Trophoblast cell (in vitro differentiated cells and primary cell): ENCODE results near the gene USP43.

Experiments
- DNase-seq, 2 donors: peaks; one replicate each; pipeline ENCODE4 v3.0.0-alpha.2; 2016
- H2AFZ ChIP-seq: 2 replicates; pipeline ENCODE4 v1.6.1; 2013; ENCODE audit warnings: low read length, moderate library complexity, mild to moderate bottlenecking; ENCODE audit not compliant: insufficient read depth, poor library complexity
- H2AK5ac ChIP-seq: 2 replicates; pipeline ENCODE4 v1.6.1; 2013; ENCODE audit warnings: mild to moderate bottlenecking, low read length
- H2BK120ac ChIP-seq: 2 replicates; pipeline ENCODE4 v1.6.1; 2013; ENCODE audit warnings: low read length, mild to moderate bottlenecking, moderate library complexity; ENCODE audit not compliant: insufficient read depth, poor library complexity
- H2BK12ac ChIP-seq: 2 replicates; pipeline ENCODE4 v1.6.1; 2013; ENCODE audit warnings: mild to moderate bottlenecking, low read length, moderate library complexity
- H2BK5ac ChIP-seq: 2 replicates; pipeline ENCODE4 v1.6.1; 2013; ENCODE audit warnings: low read length, low read depth, moderate library complexity, mild to moderate bottlenecking; ENCODE audit not compliant: poor library complexity
- H3K14ac ChIP-seq: 2 replicates; pipeline ENCODE4 v1.6.1; 2013; ENCODE audit warnings: mild to moderate bottlenecking, low read length
- H3K18ac ChIP-seq: 2 replicates; pipeline ENCODE4 v1.6.1; 2013; ENCODE audit warnings: mild to moderate bottlenecking, low read length
- H3K23ac ChIP-seq: 2 replicates; pipeline ENCODE4 v1.6.1; 2013; ENCODE audit warnings: low read length
- H3K27ac ChIP-seq: 2 replicates; pipeline ENCODE4 v1.5.1; 2013; ENCODE audit warnings: low read depth, mild to moderate bottlenecking, inconsistent platforms, low read length, moderate library complexity
- H3K27me3 ChIP-seq: 2 replicates; pipeline ENCODE4 v1.6.1; 2013; ENCODE audit warnings: inconsistent platforms, mild to moderate bottlenecking, low read length, moderate library complexity; ENCODE audit not compliant: insufficient read depth
- H3K36me3 ChIP-seq, 2 experiments: 1 replicate in 1 of 2; 2 replicates in 1 of 2; pipeline ENCODE4 v1.6.1; 2013; ENCODE audit warnings: low read length in 2 of 2, mild to moderate bottlenecking in 2 of 2, moderate library complexity in 1 of 2; ENCODE audit not compliant: insufficient read depth in 2 of 2, control insufficient read depth in 1 of 2
- H3K4ac ChIP-seq: 2 replicates; pipeline ENCODE4 v1.6.1; 2013; ENCODE audit warnings: low read depth, mild to moderate bottlenecking, low read length, moderate library complexity
- H3K4me1 ChIP-seq, 2 experiments: 1 replicate in 1 of 2; 2 replicates in 1 of 2; pipeline ENCODE4 v1.6.1; 2013; ENCODE audit warnings: low read length in 2 of 2, mild to moderate bottlenecking in 2 of 2, moderate library complexity in 1 of 2; ENCODE audit not compliant: insufficient read depth in 2 of 2, control insufficient read depth in 1 of 2
- H3K4me2 ChIP-seq: 2 replicates; pipeline ENCODE4 v1.6.1; 2013; ENCODE audit warnings: inconsistent platforms, mild to moderate bottlenecking, low read length, moderate library complexity
- H3K4me3 ChIP-seq: 2 replicates; pipeline ENCODE4 v1.5.1; 2013; ENCODE audit warnings: mild to moderate bottlenecking, low read depth, low read length, inconsistent platforms
- H3K79me1 ChIP-seq: one replicate; pipeline ENCODE4 v1.6.1; 2013; ENCODE audit warnings: low read length
- H3K79me2 ChIP-seq: 2 replicates; pipeline ENCODE4 v1.6.1; 2013; ENCODE audit warnings: low read length, mild to moderate bottlenecking; ENCODE audit not compliant: control insufficient read depth, insufficient read depth, poor library complexity
- H3K9ac ChIP-seq: 2 replicates; pipeline ENCODE4 v1.6.1; 2013; ENCODE audit warnings: mild to moderate bottlenecking, low read length
- H3K9me3 ChIP-seq: 2 replicates; pipeline ENCODE4 v1.6.1; 2013; ENCODE audit warnings: low read depth, mild to moderate bottlenecking, control low read depth, inconsistent platforms, low read length; ENCODE audit not compliant: insufficient read depth
- H4K12ac ChIP-seq: 2 replicates; pipeline ENCODE4 v1.6.1; 2013; ENCODE audit warnings: low read depth, mild to moderate bottlenecking, low read length, moderate library complexity
- H4K8ac ChIP-seq: 2 replicates; pipeline ENCODE4 v1.6.1; 2013; ENCODE audit warnings: low read depth, mild to moderate bottlenecking, low read length, moderate library complexity
- H4K91ac ChIP-seq: one replicate; pipeline ENCODE4 v1.6.1; 2013; ENCODE audit warnings: low read depth, mild to moderate bottlenecking, low read length, moderate library complexity
- WGBS: extraction: QIAGEN DNeasy Blood & Tissue Kit; methylation state at CpG from one replicate; pipeline ENCODE4 v1.1.7; 2013; ENCODE audit warnings: missing lambda C conversion rate; ENCODE audit not compliant: insufficient read length, insufficient coverage; ENCODE audit errors: extremely low coverage; 5-methylcytosine and 5-hydroxymethylcytosine counted together

Gene USP43

DNA sequence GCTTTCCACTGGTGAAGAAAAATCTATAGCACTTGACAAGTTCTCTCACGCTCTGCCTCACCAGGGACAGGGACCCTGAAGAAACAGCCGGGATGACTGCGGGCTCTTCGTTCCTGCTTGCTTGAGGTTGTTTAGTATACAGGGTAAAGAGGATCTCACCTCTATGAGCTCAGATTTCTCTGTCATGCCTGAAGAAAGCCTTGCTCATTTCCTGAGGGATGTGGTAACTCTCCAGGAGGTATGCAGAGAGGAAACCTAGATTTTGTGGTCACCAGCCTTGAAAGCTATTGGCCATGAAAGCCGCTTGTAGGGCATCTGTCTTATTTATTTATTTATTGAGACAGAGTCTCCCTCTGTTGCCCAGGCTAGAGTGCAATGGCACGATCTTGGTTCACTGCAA is 23.2 kb downstream of the USP43 start:
- H2AFZ ChIP-seq, result no peak overlapping the region

DNA sequence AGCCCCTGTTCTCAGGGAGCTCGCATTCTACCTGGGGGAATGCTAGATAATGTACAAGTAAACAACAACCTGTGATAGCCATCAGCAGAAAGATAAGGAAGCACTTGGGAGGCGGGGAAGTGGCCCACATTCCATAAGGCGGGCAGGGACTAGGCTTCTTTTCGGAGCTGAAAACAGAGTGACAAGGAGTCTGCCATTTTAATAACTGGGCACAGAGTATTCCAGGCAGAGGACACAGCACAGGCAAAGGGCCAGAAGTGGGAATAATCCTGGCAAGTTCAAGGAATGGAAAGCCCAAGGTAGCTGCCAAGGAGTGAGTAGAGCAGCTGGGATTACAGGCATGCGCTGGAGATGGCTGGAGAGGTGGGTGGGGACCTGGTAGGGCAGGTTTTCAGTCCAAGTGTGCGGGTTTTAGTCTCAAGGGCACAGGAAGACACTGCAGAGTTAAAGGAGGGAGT is 24.3 kb downstream of the USP43 start:
- Histone ChIP-seq H3K23ac (no peak overlapping the region), H3K4me2 (peak overlapping the region; percentile 57), H3K4ac (no peak overlapping the region), H2AFZ (peak overlapping the region; percentile 39), H2BK5ac (peak overlapping the region; percentile 93), H3K79me1 (peaks cover 29% of the 10 kb centered on the region), H3K9me3 (no peaks in the 10 kb centered on the region), H3K9ac (no peak overlapping the region), H3K14ac (peak overlapping the region; percentile 55), H4K91ac (peak overlapping the region; percentile 33), H3K4me1 (peaks cover 25 to 39% of the 10 kb centered on the region in 2 experiments), H3K27ac (peak overlapping the region; percentile 88), H2BK120ac (peak overlapping the region; percentile 92), H4K8ac (peak overlapping the region; percentile 53), H3K27me3 (no peaks in the 10 kb centered on the region), H2AK5ac (no peak overlapping the region), H3K36me3 (peaks cover 4 to 8% of the 10 kb centered on the region in 2 experiments), H3K18ac (peak overlapping the region; percentile 77), H4K12ac (no peak overlapping the region), H3K79me2 (peaks cover 4% of the 10 kb centered on the region), H3K4me3 (no peak overlapping the region), H2BK12ac (peak overlapping the region; percentile 93)
- DNase-seq, result peak; percentile 88 to 91
- WGBS, result no CpG with 5 or more reads among the region's 6 CpGs

More for the DNA sequence above, 23.2 kb downstream of the USP43 start:
- H2BK120ac ChIP-seq, result no peak overlapping the region
- H3K14ac ChIP-seq, result no peak overlapping the region
- H4K91ac ChIP-seq, result no peak overlapping the region
- H2AK5ac ChIP-seq, result no peak overlapping the region
- peaks cover 25% of the 10 kb centered on the region for H3K79me1 ChIP-seq
- H3K4me1 ChIP-seq, result peaks cover 25 to 37% of the 10 kb centered on the region in 2 experiments
- peaks cover 4 to 8% of the 10 kb centered on the region in 2 experiments for H3K36me3 ChIP-seq
- no peaks in the 10 kb centered on the region for H3K9me3 ChIP-seq
- H3K27me3 ChIP-seq, result no peaks in the 10 kb centered on the region
- DNase-seq, result peak; percentile 70 to 81
- H2BK12ac ChIP-seq, result no peak overlapping the region
- H3K23ac ChIP-seq, result no peak overlapping the region
- no peak overlapping the region for H2BK5ac ChIP-seq
- H3K4ac ChIP-seq, result no peak overlapping the region
- H3K27ac ChIP-seq, result peak overlapping the region; percentile 60
- no peak overlapping the region for H3K18ac ChIP-seq
- no CpG with 5 or more reads among the region's 6 CpGs for WGBS
- no peak overlapping the region for H4K8ac ChIP-seq
- no peak overlapping the region for H3K9ac ChIP-seq
- H4K12ac ChIP-seq, result no peak overlapping the region
- no peak overlapping the region for H3K4me2 ChIP-seq
- no peak overlapping the region for H3K4me3 ChIP-seq
- H3K79me2 ChIP-seq, result peaks cover 4% of the 10 kb centered on the region

DNA sequence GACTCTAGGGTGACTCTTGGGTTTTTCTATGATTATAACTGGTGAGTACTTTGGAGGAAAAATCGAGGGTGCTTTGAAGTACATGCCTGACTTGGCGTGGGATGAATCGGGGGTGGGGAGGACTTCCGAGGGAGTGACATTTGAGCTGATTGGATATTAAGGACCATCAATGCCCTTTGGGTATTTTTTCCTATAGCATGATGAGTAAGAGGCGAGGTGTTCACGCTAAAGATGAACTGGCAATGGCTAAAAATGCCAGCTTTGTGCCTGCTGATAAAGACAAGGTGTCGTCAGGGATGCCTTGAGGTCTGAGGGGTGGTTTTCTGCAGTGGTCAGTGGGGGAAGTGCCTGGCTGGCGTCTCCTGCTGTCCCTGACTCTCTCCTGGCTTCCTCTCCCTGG is 25.3 kb downstream of the USP43 start:
- H4K8ac ChIP-seq, result peak overlapping the region; percentile 23
- peak overlapping the region; percentile 33 for H2BK120ac ChIP-seq
- no peaks in the 10 kb centered on the region for H3K9me3 ChIP-seq
- H3K27ac ChIP-seq, result peak overlapping the region; percentile 18
- H3K4me2 ChIP-seq, result no peak overlapping the region
- no peak overlapping the region for H3K9ac ChIP-seq
- H3K79me1 ChIP-seq, result peaks cover 29% of the 10 kb centered on the region
- WGBS, result no CpG with 5 or more reads among the region's 8 CpGs
- no peak overlapping the region for H3K4ac ChIP-seq
- no peak overlapping the region for H4K12ac ChIP-seq
- peak in 1 of 2 donors; percentile 43 for DNase-seq
- peak overlapping the region; percentile 38 for H3K14ac ChIP-seq
- peak overlapping the region; percentile 2 for H2BK5ac ChIP-seq
- peak overlapping the region; percentile 36 for H3K18ac ChIP-seq
- H3K79me2 ChIP-seq, result peaks cover 4% of the 10 kb centered on the region
- peaks cover 25 to 39% of the 10 kb centered on the region in 2 experiments for H3K4me1 ChIP-seq
- H2AFZ ChIP-seq, result no peak overlapping the region
- peak overlapping the region; percentile 20 for H2AK5ac ChIP-seq
- no peak overlapping the region for H3K23ac ChIP-seq
- H3K36me3 ChIP-seq, result peaks cover 4 to 14% of the 10 kb centered on the region in 2 experiments
- H3K27me3 ChIP-seq, result no peaks in the 10 kb centered on the region
- H4K91ac ChIP-seq, result peak overlapping the region; percentile 33
- peak overlapping the region; percentile 21 for H2BK12ac ChIP-seq
- no peak overlapping the region for H3K4me3 ChIP-seq

DNA sequence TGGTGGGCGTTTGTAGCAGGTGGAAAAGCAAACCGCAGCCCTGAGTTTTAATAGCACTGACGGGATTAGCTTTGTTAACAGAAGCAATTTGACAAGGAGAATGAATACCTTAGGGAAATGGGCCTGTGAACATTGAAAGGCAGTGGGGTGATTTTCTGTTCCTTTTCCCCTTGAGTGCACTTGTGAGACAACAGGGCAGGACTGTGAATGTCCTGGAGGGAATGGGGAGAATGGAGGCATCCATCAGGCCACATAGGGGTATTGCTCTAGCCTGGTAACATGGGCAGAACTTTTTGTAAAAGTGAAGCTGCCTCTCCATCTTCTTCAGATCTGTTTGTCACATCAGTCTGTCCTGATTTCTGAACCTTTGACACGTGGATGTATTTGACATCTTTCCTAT is 26.2 kb downstream of the USP43 start:
- peak overlapping the region; percentile 53 for H3K4ac ChIP-seq
- peak; percentile 22 to 57 for DNase-seq
- H3K4me3 ChIP-seq, result no peak overlapping the region
- H3K4me2 ChIP-seq, result no peak overlapping the region
- no peak overlapping the region for H4K12ac ChIP-seq
- H2BK5ac ChIP-seq, result peak overlapping the region; percentile 45
- peak overlapping the region; percentile 28 for H3K27ac ChIP-seq
- peaks cover 36% of the 10 kb centered on the region for H3K79me1 ChIP-seq
- peaks cover 3 to 8% of the 10 kb centered on the region in 2 experiments for H3K36me3 ChIP-seq
- H2BK120ac ChIP-seq, result peak overlapping the region; percentile 91
- no peak overlapping the region for H2AFZ ChIP-seq
- peaks cover 27 to 41% of the 10 kb centered on the region in 2 experiments for H3K4me1 ChIP-seq
- H3K18ac ChIP-seq, result peak overlapping the region; percentile 72
- H4K8ac ChIP-seq, result peak overlapping the region; percentile 32
- no peaks in the 10 kb centered on the region for H3K9me3 ChIP-seq
- H3K79me2 ChIP-seq, result peaks cover 4% of the 10 kb centered on the region
- H4K91ac ChIP-seq, result peak overlapping the region; percentile 84
- H2AK5ac ChIP-seq, result peak overlapping the region; percentile 92
- no peak overlapping the region for H3K23ac ChIP-seq
- no CpG with 5 or more reads among the region's 4 CpGs for WGBS
- H3K14ac ChIP-seq, result peak overlapping the region; percentile 69
- no peak overlapping the region for H3K9ac ChIP-seq
- H2BK12ac ChIP-seq, result peak overlapping the region; percentile 98
- H3K27me3 ChIP-seq, result no peaks in the 10 kb centered on the region
